ENCODE data around the gene BABAM2.

DNA sequence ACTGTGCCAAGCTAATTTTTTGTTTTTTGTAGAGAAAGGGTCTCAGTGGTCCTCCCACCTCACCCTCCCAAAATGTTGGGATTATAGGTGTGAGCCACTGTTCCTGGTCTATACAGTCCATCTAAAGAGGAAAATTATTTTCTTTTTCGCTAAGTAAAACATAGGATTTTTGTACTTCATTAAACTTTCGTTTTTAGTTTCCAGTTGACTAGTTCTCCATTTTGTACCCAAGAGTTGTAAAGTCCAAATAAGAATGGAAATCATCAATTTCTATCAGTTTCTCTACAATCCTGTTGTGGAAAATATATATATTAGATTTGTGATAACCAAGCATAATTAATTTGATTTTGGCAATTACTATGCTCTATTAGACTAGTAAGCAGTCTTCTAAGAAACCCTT, 156.4 kb downstream of the BABAM2 start:
- TF ChIP-seq, protein P1, sequence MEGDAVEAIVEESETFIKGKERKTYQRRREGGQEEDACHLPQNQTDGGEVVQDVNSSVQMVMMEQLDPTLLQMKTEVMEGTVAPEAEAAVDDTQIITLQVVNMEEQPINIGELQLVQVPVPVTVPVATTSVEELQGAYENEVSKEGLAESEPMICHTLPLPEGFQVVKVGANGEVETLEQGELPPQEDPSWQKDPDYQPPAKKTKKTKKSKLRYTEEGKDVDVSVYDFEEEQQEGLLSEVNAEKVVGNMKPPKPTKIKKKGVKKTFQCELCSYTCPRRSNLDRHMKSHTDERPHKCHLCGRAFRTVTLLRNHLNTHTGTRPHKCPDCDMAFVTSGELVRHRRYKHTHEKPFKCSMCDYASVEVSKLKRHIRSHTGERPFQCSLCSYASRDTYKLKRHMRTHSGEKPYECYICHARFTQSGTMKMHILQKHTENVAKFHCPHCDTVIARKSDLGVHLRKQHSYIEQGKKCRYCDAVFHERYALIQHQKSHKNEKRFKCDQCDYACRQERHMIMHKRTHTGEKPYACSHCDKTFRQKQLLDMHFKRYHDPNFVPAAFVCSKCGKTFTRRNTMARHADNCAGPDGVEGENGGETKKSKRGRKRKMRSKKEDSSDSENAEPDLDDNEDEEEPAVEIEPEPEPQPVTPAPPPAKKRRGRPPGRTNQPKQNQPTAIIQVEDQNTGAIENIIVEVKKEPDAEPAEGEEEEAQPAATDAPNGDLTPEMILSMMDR (IDR thresholded peaks at IDR 0.05; ENCODE audit: insufficient read depth, low read length, poor library complexity, severe bottlenecking): no peak
- TF ChIP-seq EZH2phosphoT487 (conservative IDR thresholded peaks at IDR 0.05; ENCODE audit: low read length): no peak

All from SU-DHL-6 (cell line).